ENCODE measurements around the gene C8G. TPM values are rescaled to one million over a fixed set of nuclear protein-coding genes. Genes with fewer than 3 reads are reported as not detected.

The C8G gene
- total and polyA plus RNA-seq, 2 of the 8 experiments (the other 6 are each of a cell fraction or from before 2014, with no cell fraction given) = 0.62 to 0.80 TPM

DNA sequence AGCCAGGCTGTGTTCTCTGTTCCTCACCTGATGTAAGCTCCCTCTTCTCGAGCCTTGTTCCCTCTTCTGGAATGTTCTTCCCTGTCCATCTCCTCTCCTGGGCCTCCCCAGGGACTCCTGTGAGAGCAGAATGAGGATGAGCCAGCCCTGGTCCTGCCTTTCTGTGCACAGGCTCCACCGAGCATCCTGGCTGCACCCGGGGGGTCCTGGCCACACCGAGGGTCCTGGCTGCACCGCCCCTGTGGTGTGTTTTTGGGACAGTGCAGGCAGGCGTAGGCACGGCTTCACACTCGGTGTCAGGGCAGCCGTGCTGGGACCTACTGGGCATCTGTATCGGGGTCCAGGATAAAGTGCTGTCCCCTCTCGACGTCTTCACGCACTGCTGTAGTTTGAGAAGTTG is 18.3 kb upstream of the C8G start:
- Histone ChIP-seq H3K4me2 (ENCODE audit: insufficient read depth in 1 of 2, low read depth in 2 of 2, low read length in 2 of 2) (no peak overlapping the region), H3K18ac (ENCODE audit: extremely low read depth, low read length) (no peak overlapping the region), H3K14ac (ENCODE audit: insufficient read length) (no peak overlapping the region), H4K8ac (ENCODE audit: extremely low read depth, insufficient read depth, low read length) (peak overlapping the region; percentile 48; the same call in 1 of the 2 replicates), H2BK5ac (ENCODE audit: low read depth, low read length) (no peak overlapping the region), H4K5ac (ENCODE audit: insufficient read length, low read depth, low read length) (no peak overlapping the region), H3K4me1 (replicated peaks in 1 of 4; ENCODE audit: control insufficient read depth in 3 of 4, insufficient read depth in 4 of 4, low read length in 3 of 4) (no peaks in the 10 kb centered on the region), H3K79me1 (ENCODE audit: low read depth, low read length) (peaks cover 5% of the 10 kb centered on the region; the same call in 1 of the 2 replicates), H2BK120ac (replicated peaks; ENCODE audit: low read depth, low read length) (no peak overlapping the region), H3K56ac (replicated peaks; ENCODE audit: insufficient read length, low read depth, low read length) (no peak overlapping the region), H3K4me3 (ENCODE audit: extremely low read depth in 1 of 4, insufficient read depth in 2 of 4, low read depth in 3 of 4, low read length in 4 of 4) (no peak overlapping the region), H3K4ac (replicated peaks; ENCODE audit: insufficient read length, low read depth, low read length) (no peak overlapping the region), H2BK15ac (ENCODE audit: low read length) (no peak overlapping the region), H2AK5ac (ENCODE audit: low read depth, low read length) (no peak overlapping the region), H3K23ac (ENCODE audit: insufficient read length) (no peak overlapping the region), H3K79me2 (ENCODE audit: control insufficient read depth in 1 of 2, insufficient read depth in 2 of 2, low read length in 2 of 2) (no peaks in the 10 kb centered on the region), H3K36me3 (ENCODE audit: control insufficient read depth in 2 of 4, insufficient read depth in 4 of 4, low read length in 3 of 4) (peaks cover 8 to 25% (median 20%) of the 10 kb centered on the region in 4 experiments; a peak in 7 of 8 replicates), H3K27ac (ENCODE audit: low read depth, low read length) (no peak overlapping the region), H2BK12ac (ENCODE audit: low read depth, low read length) (no peak overlapping the region), H4K20me1 (replicated peaks in 1 of 2; ENCODE audit: control insufficient read depth in 1 of 2, insufficient read depth in 2 of 2, low read length in 2 of 2) (peaks cover 0 to 12% of the 10 kb centered on the region in 2 experiments), H2AFZ (ENCODE audit: low read length) (no peak overlapping the region), H3K23me2 (ENCODE audit: low read depth, low read length) (no peaks in the 10 kb centered on the region), H3K27me3 (replicated peaks in 1 of 4; ENCODE audit: control insufficient read depth in 3 of 4, extremely low read depth in 1 of 4, insufficient read depth in 3 of 4, low read length in 3 of 4) (no peaks in the 10 kb centered on the region), H3K9ac (replicated peaks in 1 of 4; ENCODE audit: extremely low read depth in 1 of 4, low read depth in 3 of 4, low read length in 3 of 4) (no peak overlapping the region), H4K91ac (replicated peaks; ENCODE audit: insufficient read length, low read length) (no peak overlapping the region), H2BK20ac (ENCODE audit: low read length) (no peak overlapping the region), H3K9me3 (ENCODE audit: insufficient read depth in 2 of 2, low read depth in 1 of 2, low read length in 1 of 2) (no peaks in the 10 kb centered on the region)
- CTCF ChIA-PET (ENCODE audit: partially characterized antibody) = interaction anchor here (0.6 to 4.3 kb wide), 8 partner anchors 9 to 103 kb away, joined by 3 to 16 read pairs (median 4); partner anchors contain the start of gene AJM1
- FAIRE-seq = no peak
- DNase-seq (ENCODE audit: low read depth in 1 of 2, low spot score in 2 of 2) = no peak
- WGBS, 2 experiments (ENCODE audit: extremely low coverage in 1 of 2, insufficient coverage in 1 of 2, insufficient read length in 1 of 2, insufficient replicate concordance in 2 of 2, low coverage in 1 of 2, low lambda C conversion rate in 2 of 2, missing lambda C conversion rate in 1 of 2) = 88% methylated on average over 13 of the region's 13 CpGs; no CpG with 5 or more reads in 1 of the 2 experiments
- POLR2A ChIA-PET (ENCODE audit: partially characterized antibody) = interaction anchor here (0.8 to 1.8 kb wide), 5 partner anchors 11 to 69 kb away, joined by 3 to 5 read pairs (median 3); no protein-coding TSS in a partner anchor
- TF ChIP-seq SP4 (IDR thresholded peaks at IDR 0.05; ENCODE audit: low read length) (no peak), RAD21 (IDR thresholded peaks at IDR 0.05 in 1 of 2, conservative IDR thresholded peaks at IDR 0.05 in 1 of 2; ENCODE audit: low read depth in 2 of 2, low read length in 2 of 2) (no peak), SAP30 (IDR thresholded peaks at IDR 0.05; ENCODE audit: insufficient read depth, insufficient replicate concordance, low read length) (no peak), BRCA1 (IDR thresholded peaks at IDR 0.05; ENCODE audit: low read depth, low read length) (no peak), BCL11A (IDR thresholded peaks at IDR 0.05; ENCODE audit: low read depth in 2 of 2, low read length in 2 of 2) (no peak), RBBP5 (IDR thresholded peaks at IDR 0.05; ENCODE audit: borderline replicate concordance, low read depth, low read length) (no peak), ASH2L (IDR thresholded peaks at IDR 0.05; ENCODE audit: low read length) (no peak), EP300 (IDR thresholded peaks at IDR 0.05; ENCODE audit: borderline replicate concordance in 1 of 2, low read depth in 2 of 2, low read length in 2 of 2) (no peak), CBX8 (IDR thresholded peaks at IDR 0.05; ENCODE audit: borderline replicate concordance, low read depth, low read length) (no peak), CHD2 (IDR thresholded peaks at IDR 0.05; ENCODE audit: low read length) (no peak)
- TF ChIP-seq, protein P1, sequence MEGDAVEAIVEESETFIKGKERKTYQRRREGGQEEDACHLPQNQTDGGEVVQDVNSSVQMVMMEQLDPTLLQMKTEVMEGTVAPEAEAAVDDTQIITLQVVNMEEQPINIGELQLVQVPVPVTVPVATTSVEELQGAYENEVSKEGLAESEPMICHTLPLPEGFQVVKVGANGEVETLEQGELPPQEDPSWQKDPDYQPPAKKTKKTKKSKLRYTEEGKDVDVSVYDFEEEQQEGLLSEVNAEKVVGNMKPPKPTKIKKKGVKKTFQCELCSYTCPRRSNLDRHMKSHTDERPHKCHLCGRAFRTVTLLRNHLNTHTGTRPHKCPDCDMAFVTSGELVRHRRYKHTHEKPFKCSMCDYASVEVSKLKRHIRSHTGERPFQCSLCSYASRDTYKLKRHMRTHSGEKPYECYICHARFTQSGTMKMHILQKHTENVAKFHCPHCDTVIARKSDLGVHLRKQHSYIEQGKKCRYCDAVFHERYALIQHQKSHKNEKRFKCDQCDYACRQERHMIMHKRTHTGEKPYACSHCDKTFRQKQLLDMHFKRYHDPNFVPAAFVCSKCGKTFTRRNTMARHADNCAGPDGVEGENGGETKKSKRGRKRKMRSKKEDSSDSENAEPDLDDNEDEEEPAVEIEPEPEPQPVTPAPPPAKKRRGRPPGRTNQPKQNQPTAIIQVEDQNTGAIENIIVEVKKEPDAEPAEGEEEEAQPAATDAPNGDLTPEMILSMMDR (IDR thresholded peaks at IDR 0.05; ENCODE audit: control extremely low read depth in 1 of 3, insufficient read depth in 1 of 3, low read depth in 1 of 3, low read length in 3 of 3) = no peak
